MCF 10A (cell line): Measurements from ENCODE around the gene ZNF544. TPM values are rescaled to one million over a fixed set of nuclear protein-coding genes. Genes with fewer than 3 reads are reported as not detected.

ENCODE experiments used
- BruUV-seq: library from RNA; stranded (reverse); fragments of 400-500 nt; replicated peaks from 2 replicates; lab custom pipeline; 2021; lab: Mats Ljungman, UMichigan
- CTCF ChIA-PET: fragments of 300-600 bp; sonication (Branson Sonifier 250); formaldehyde crosslinking; extraction: SDS; loops from one replicate; lab custom pipeline; 2021; ENCODE audit warnings: antibody characterized with exemption, inconsistent platforms; lab: Yijun Ruan, JAX
- POLR2A ChIA-PET: fragments of 300-600, 350-650 bp; sonication (Branson Sonifier 250); formaldehyde crosslinking; extraction: SDS; loops from one replicate; lab custom pipeline; 2020; ENCODE audit warnings: antibody characterized with exemption, inconsistent platforms; lab: Yijun Ruan, JAX
- DNase-seq: peaks from one replicate; pipeline ENCODE4 v3.0.0-alpha.2; 2018; ENCODE audit not compliant: unreplicated experiment
- H3K27ac Mint-ChIP-seq: one replicate; pipeline ENCODE4 v1.8.0; 2022; ENCODE audit warnings: mild to moderate bottlenecking, low read depth, mixed read lengths; ENCODE audit not compliant: unreplicated experiment
- H3K27me3 Mint-ChIP-seq: one replicate; pipeline ENCODE4 v1.8.0; 2022; ENCODE audit warnings: mixed read lengths; ENCODE audit not compliant: insufficient read depth, unreplicated experiment
- H3K36me3 Mint-ChIP-seq: one replicate; pipeline ENCODE4 v1.8.0; 2022; ENCODE audit warnings: mild to moderate bottlenecking, moderate library complexity, mixed read lengths; ENCODE audit not compliant: insufficient read depth, unreplicated experiment
- H3K4me1 Mint-ChIP-seq: one replicate; pipeline ENCODE4 v1.8.0; 2022; ENCODE audit warnings: mixed read lengths; ENCODE audit not compliant: insufficient read depth, unreplicated experiment
- H3K4me3 Mint-ChIP-seq: one replicate; pipeline ENCODE4 v1.8.0; 2022; ENCODE audit warnings: mild to moderate bottlenecking, moderate library complexity, mixed read lengths; ENCODE audit not compliant: unreplicated experiment
- H3K9me3 Mint-ChIP-seq: one replicate; pipeline ENCODE4 v1.8.0; 2022; ENCODE audit warnings: mixed read lengths; ENCODE audit not compliant: unreplicated experiment
- intact Hi-C: fragments of 100-400 bp; cut with micrococcal nuclease; formaldehyde crosslinking; loops from 2 replicates; pipeline ENCODE4 v1.14.1; 2022
- total RNA-seq: library from RNA; stranded (reverse); gene quantifications from 2 replicates; pipeline ENCODE4 v1.2.3, GENCODE V29; 2022
- TF ChIP-seq, protein P1 (sequence below): fragments of 200-600 bp; IDR thresholded peaks from one replicate; pipeline ENCODE4 v1.8.0; 2022; ENCODE audit warnings: antibody characterized with exemption, mild to moderate bottlenecking; ENCODE audit not compliant: unreplicated experiment

Gene ZNF544
- total RNA-seq, 1 experiment from 2014 or later = 42.3 TPM

DNA sequence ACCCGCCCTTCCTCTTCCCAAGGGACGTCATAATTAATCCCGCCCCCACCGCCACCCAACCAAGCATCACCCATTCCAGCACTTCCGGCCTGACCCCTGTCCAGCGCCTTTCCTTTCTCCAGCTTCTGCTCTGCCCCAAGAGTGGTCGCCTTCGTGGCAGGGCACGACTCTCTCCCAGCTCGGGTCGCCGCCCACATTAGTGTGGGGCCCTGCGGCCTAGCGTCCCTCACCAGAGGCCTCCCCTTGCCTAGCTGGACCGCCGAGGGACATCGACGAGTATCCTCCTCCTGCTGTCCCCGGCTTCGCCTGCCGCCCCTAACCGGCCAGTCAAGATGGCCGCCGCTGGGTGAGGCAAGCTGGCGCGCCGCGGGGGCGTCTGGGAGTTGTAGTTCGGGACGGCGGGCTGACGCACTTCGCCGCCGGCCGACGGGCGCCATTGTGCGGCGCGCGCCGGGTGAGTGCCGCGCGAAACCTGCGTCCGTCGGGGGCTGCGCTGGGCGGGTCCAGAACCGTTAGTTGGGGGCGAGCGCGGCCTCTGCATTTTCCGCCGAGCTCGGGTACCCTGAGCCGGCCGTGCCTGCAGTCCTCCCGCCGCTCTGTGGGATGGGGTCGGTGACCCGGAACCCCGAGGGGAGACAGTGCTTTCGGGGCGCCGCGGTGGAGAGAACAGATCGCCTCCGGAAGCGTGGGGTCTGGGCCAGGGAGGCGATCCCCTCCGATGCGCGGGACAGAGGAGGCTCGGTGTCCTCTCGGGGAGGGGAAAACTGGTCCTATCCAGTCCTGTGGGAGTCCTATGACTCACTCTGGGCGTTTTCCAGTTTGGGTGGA is 45.5 kb upstream of the ZNF544 start, which contains the start of gene ZNF274:
Gene ZNF274 (plus strand): TSS at position 73 of the 828 bp plus-strand sequence. CDS start 905 bp downstream, outside the sequence.
- Mint-ChIP-seq H3K4me1 (peaks cover 6% of the 10 kb centered on the region), H3K27ac (peak within 1 kb of the TSS; percentile 100), H3K36me3 (peaks cover 37% of the 10 kb centered on the region), H3K27me3 (no peaks in the 10 kb centered on the region), H3K4me3 (peak within 1 kb of the TSS; percentile 94), H3K9me3 (peaks cover 16% of the 10 kb centered on the region)
- ChIA-PET POLR2A (interaction anchor here (0.6 to 1.6 kb wide), 12 partner anchors 11 to 623 kb away, joined by 3 to 9 read pairs (median 3); partner anchors contain the start of genes ZNF544, ZNF586 and ZSCAN22), CTCF (interaction anchor here (0.6 to 1.5 kb wide), 2 partner anchors 45 to 53 kb away, joined by 4 to 6 read pairs; partner anchors contain the start of gene ZNF544)
- TF ChIP-seq, protein P1, sequence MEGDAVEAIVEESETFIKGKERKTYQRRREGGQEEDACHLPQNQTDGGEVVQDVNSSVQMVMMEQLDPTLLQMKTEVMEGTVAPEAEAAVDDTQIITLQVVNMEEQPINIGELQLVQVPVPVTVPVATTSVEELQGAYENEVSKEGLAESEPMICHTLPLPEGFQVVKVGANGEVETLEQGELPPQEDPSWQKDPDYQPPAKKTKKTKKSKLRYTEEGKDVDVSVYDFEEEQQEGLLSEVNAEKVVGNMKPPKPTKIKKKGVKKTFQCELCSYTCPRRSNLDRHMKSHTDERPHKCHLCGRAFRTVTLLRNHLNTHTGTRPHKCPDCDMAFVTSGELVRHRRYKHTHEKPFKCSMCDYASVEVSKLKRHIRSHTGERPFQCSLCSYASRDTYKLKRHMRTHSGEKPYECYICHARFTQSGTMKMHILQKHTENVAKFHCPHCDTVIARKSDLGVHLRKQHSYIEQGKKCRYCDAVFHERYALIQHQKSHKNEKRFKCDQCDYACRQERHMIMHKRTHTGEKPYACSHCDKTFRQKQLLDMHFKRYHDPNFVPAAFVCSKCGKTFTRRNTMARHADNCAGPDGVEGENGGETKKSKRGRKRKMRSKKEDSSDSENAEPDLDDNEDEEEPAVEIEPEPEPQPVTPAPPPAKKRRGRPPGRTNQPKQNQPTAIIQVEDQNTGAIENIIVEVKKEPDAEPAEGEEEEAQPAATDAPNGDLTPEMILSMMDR = no peak
- intact Hi-C loops = no loop called here
- BruUV-seq = TSS peak; percentile 55
- DNase-seq = peak; percentile 84

DNA sequence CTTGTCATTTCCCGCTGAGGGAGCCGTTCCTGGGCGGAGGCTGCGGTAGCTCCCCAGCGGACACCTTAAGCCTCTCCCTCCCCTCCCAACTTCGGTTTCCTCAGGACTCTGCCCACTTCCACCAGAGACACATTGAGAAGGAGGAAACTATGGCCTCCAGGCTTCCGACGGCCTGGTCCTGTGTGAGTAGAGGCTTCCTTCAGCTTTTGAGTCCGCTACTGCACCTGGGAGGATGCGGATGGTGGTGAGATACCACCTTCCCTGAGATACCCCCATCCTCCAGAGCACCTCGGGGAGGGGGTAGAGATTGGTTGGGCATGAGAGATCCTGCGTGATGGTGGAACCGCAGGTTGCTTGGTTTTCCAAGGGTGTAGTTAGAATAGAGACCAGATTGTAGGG is 44.9 kb upstream of the ZNF544 start:
- Mint-ChIP-seq H3K36me3 (peaks cover 41% of the 10 kb centered on the region), H3K27me3 (no peaks in the 10 kb centered on the region), H3K9me3 (peaks cover 19% of the 10 kb centered on the region), H3K4me1 (peaks cover 6% of the 10 kb centered on the region), H3K27ac (peak overlapping the region; percentile 100), H3K4me3 (peak overlapping the region; percentile 94)
- no peak for DNase-seq
- TSS peak; percentile 50 for BruUV-seq
- POLR2A ChIA-PET = interaction anchor here (0.6 to 1.6 kb wide), 10 partner anchors 11 to 624 kb away, joined by 3 to 9 read pairs (median 3); partner anchors contain the start of genes ZNF544 and ZNF586
- intact Hi-C loops = no loop called here
- TF ChIP-seq, protein P1 = no peak
- CTCF ChIA-PET = interaction anchor here (0.6 to 1.5 kb wide), 3 partner anchors 14 to 53 kb away, joined by 4 to 6 read pairs (median 4); partner anchors contain the start of gene ZNF544

DNA sequence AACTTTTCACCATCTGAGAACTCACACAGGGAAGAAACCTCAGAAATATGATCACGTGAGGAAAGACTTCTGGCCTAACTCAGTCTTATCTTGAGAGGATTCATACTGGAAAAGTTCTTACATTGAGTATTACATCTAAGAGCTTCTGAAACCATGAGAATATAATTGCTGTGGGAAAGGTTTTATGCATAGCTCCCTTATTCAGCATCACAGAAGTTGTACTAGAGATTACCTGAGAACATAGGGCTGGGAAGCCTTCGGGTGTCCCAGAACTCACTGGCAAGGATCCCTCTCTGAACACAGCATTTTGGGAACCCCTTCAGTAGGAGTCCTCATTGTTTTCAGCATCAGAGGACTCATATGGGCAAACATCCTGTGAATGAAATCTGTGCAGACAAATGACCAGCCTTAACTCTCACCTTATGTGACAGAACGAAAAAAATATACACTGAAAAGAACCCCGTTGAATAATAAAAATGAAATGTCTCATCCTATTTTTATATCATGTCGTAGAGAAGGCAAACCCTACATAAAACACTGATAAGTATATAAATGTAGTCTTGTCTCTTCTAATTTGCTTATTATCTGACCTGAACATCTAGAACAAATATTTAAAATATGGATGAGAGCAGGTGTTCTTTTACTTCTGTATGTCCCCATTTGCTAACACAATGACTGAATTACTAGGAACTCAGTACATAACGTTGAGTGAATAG is 31.7 kb upstream of the ZNF544 start:
- intact Hi-C loops = no loop called here
- Mint-ChIP-seq H3K27ac (no peak overlapping the region), H3K4me3 (no peak overlapping the region), H3K36me3 (peaks cover 91% of the 10 kb centered on the region), H3K4me1 (no peaks in the 10 kb centered on the region), H3K9me3 (peaks cover 18% of the 10 kb centered on the region), H3K27me3 (no peaks in the 10 kb centered on the region)
- ChIA-PET CTCF (interaction anchor here (1.2 kb wide), 1 partner anchor 8 kb away, joined by 3 read pairs; no protein-coding TSS in a partner anchor), POLR2A (interaction anchor here (1.0 to 1.4 kb wide), 2 partner anchors 14 to 31 kb away, joined by 4 to 5 read pairs; partner anchors contain the start of genes ZNF274 and ZNF544)
- DNase-seq = peak; percentile 36
- BruUV-seq = no TSS peak
- TF ChIP-seq, protein P1 = no peak
